HepG2 (cell line): ENCODE data around the gene KRT40. TPM values are rescaled to one million over a fixed set of nuclear protein-coding genes. Genes with fewer than 3 reads are reported as not detected.
A peak's percentile ranks its signal among the peaks of the same experiment; 100 is the strongest.

Experiments
- ATF7 ChIP-seq, 2 experiments: fragments of 450-650 bp in 1 of 2; sonication (generic) in 1 of 2; formaldehyde crosslinking in 1 of 2; IDR thresholded peaks; 2 replicates each; pipeline versions ENCODE4 v1.4.0 to v1.6.1; 2016 to 2020; ENCODE audit warnings: antibody characterized with exemption in 1 of 2, mild to moderate bottlenecking in 1 of 2, missing genetic modification reagents in 1 of 2
- BATF2 ChIP-seq: sonication (generic); formaldehyde crosslinking; IDR thresholded peaks from 2 replicates; pipeline ENCODE4 v1.8.0; 2022; ENCODE audit warnings: mild to moderate bottlenecking, missing genetic modification reagents, moderate library complexity
- CREBL2 ChIP-seq: sonication (generic); formaldehyde crosslinking; IDR thresholded peaks from 2 replicates; pipeline ENCODE4 v1.8.1; 2023; ENCODE audit warnings: missing genetic modification reagents, mild to moderate bottlenecking, borderline replicate concordance
- E2F5 ChIP-seq: sonication (generic); formaldehyde crosslinking; conservative IDR thresholded peaks from 2 replicates; pipeline ENCODE4 v1.4.0; 2020; ENCODE audit warnings: missing genetic modification reagents
- HNF1A ChIP-seq, 2 experiments: sonication (generic) in 1 of 2; formaldehyde crosslinking in 1 of 2; IDR thresholded peaks; 2 replicates each; pipeline versions ENCODE4 v1.4.0 to v1.6.1; 2016 to 2020; ENCODE audit warnings: borderline replicate concordance in 1 of 2, low read depth in 1 of 2, mild to moderate bottlenecking in 1 of 2, missing genetic modification reagents in 1 of 2
- HNF4A ChIP-seq: sonication (generic); formaldehyde crosslinking; IDR thresholded peaks from 2 replicates; pipeline ENCODE4 v1.4.0; 2020; ENCODE audit warnings: missing genetic modification reagents
- MZF1 ChIP-seq: sonication (generic); formaldehyde crosslinking; IDR thresholded peaks from 2 replicates; pipeline ENCODE4 v1.8.1; 2023; ENCODE audit warnings: mild to moderate bottlenecking, missing genetic modification reagents, borderline replicate concordance
- NFE2L2 ChIP-seq: fragments of 150-350 bp; IDR thresholded peaks from 2 replicates; pipeline ENCODE4 v1.6.1; 2014; ENCODE audit warnings: low read length
- PAX8 ChIP-seq: sonication (generic); formaldehyde crosslinking; IDR thresholded peaks from 2 replicates; pipeline ENCODE4 v1.8.0; 2022; ENCODE audit warnings: mild to moderate bottlenecking, missing genetic modification reagents, borderline replicate concordance
- POGZ ChIP-seq: sonication (generic); formaldehyde crosslinking; IDR thresholded peaks from 2 replicates; pipeline ENCODE4 v1.4.0; 2020; ENCODE audit warnings: mild to moderate bottlenecking, missing genetic modification reagents
- PRDM10 ChIP-seq: sonication (generic); formaldehyde crosslinking; IDR thresholded peaks from 2 replicates; pipeline ENCODE4 v1.4.0; 2020; ENCODE audit warnings: low read depth, missing genetic modification reagents
- RBM22 ChIP-seq: fragments of 200-400 bp; formaldehyde crosslinking; optimal IDR thresholded peaks from 2 replicates; pipeline ENCODE3; 2017; ENCODE audit warnings: mild to moderate bottlenecking, low read length, moderate library complexity
- SMAD1 ChIP-seq: sonication (generic); formaldehyde crosslinking; IDR thresholded peaks from 2 replicates; pipeline ENCODE4 v1.4.0; 2020; ENCODE audit warnings: missing genetic modification reagents, low read depth, mild to moderate bottlenecking, borderline replicate concordance
- SP1 ChIP-seq, 2 experiments: fragments of 450-650 bp in 1 of 2; sonication (generic) in 1 of 2; formaldehyde crosslinking in 1 of 2; IDR thresholded peaks; 2 replicates each; pipeline versions ENCODE4 v1.4.0 to v1.6.1; 2016 to 2020; ENCODE audit warnings: missing genetic modification reagents in 1 of 2
- TIGD3 ChIP-seq: sonication (generic); formaldehyde crosslinking; IDR thresholded peaks from 2 replicates; pipeline ENCODE4 v1.5.1; 2020; ENCODE audit warnings: mild to moderate bottlenecking, missing genetic modification reagents, borderline replicate concordance
- ZFP90 ChIP-seq: sonication (generic); formaldehyde crosslinking; IDR thresholded peaks from 2 replicates; pipeline ENCODE4 v1.8.0; 2022; ENCODE audit warnings: missing genetic modification reagents, mild to moderate bottlenecking, inconsistent platforms, borderline replicate concordance
- ZMYM2 ChIP-seq: sonication (generic); formaldehyde crosslinking; IDR thresholded peaks from 2 replicates; pipeline ENCODE4 v1.8.0; 2022; ENCODE audit warnings: mild to moderate bottlenecking, missing genetic modification reagents
- ZNF331 ChIP-seq: sonication (generic); formaldehyde crosslinking; IDR thresholded peaks from 2 replicates; pipeline ENCODE4 v1.4.0; 2020; ENCODE audit warnings: missing genetic modification reagents
- polyA plus RNA-seq, 8 experiments: library from polyadenylated mRNA; depleted of rRNA in 3 of 8; stranded (reverse) in 7 of 8; unstranded in 1 of 8; fragments of >200 nt; fragmentation: Illumina TruSeq in 4 of 8; extraction: Trizol in 4 of 8; gene quantifications; 2 replicates each; pipeline versions ENCODE4 v1.2.1 to v1.2.3, GENCODE V29; 2011 to 2016; ENCODE audit warnings: low read depth in 4 of 8, missing spikeins in 1 of 8, mixed read lengths in 1 of 8; ENCODE audit not compliant: insufficient read depth in 1 of 8
- total RNA-seq, 5 experiments: library from RNA; depleted of rRNA; stranded (reverse); fragments of >200 nt; fragmentation: Illumina TruSeq; extraction: Trizol; gene quantifications; 2 replicates each; pipeline ENCODE4 v1.2.3, GENCODE V29; 2016; ENCODE audit warnings: low read depth in 1 of 5

Gene KRT40
- total and polyA plus RNA-seq, 2 of the 13 experiments (the other 11 are each of a cell fraction or from before 2014, with no cell fraction given): not detected

GRCh38 chr17:40945414-40945813 is 38.7 kb downstream of the KRT40 start (continued):
- TF ChIP-seq MZF1 (CRISPR knock-in tag) (no peak), PAX8 (CRISPR knock-in tag) (no peak), PRDM10 (CRISPR knock-in tag) (no peak), ZNF331 (CRISPR knock-in tag) (no peak), SMAD1 (CRISPR knock-in tag) (no peak), ZMYM2 (CRISPR knock-in tag) (0 out of 2 replicates have a peak, but pooled peaks have one; percentile 39), TIGD3 (CRISPR knock-in tag) (no peak), BATF2 (CRISPR knock-in tag) (no peak), NFE2L2 (no peak), ATF7 (IDR thresholded peaks at IDR 0.05) (no peak), ATF7 (CRISPR knock-in tag; IDR thresholded peaks at IDR 0.05) (no peak), CREBL2 (no peak), HNF4A (no peak), RBM22 (no peak), HNF1A (IDR thresholded peaks at IDR 0.05; ENCODE audit: low read depth) (no peak), HNF1A (CRISPR knock-in tag; IDR thresholded peaks at IDR 0.05; ENCODE audit: borderline replicate concordance) (peak; percentile 34; the same call in 1 of the 2 replicates), SP1 (IDR thresholded peaks at IDR 0.05) (no peak), SP1 (CRISPR knock-in tag; IDR thresholded peaks at IDR 0.05) (no peak), ZFP90 (CRISPR knock-in tag) (no peak), E2F5 (CRISPR knock-in tag) (no peak), POGZ (CRISPR knock-in tag) (0 out of 2 replicates have a peak, but pooled peaks have one; percentile 25)
